Left lung (tissue), 14 donors: ENCODE data around the gene PRPF18. TPM values are rescaled to one million over a fixed set of nuclear protein-coding genes. Genes with fewer than 3 reads are reported as not detected.
"Not testable (repeated sequence)": the region's sequence is repeated elsewhere in the genome, so short reads cannot be mapped to it uniquely, and the experiment has no call there.

Experiments used
- ATAC-seq: fragments of 200-7000 bp; cut with Tn5 transposase; one replicate; pipeline ENCODE4 v1.9.1; 2020; ENCODE audit warnings: moderate library complexity
- DNase-seq, 4 donors: peaks; one replicate each; pipeline ENCODE4 v3.0.0-alpha.2; 2013 to 2020
- H3K27ac ChIP-seq, 2 donors: fragments of 200-600 bp; sonication (generic) in 1 of 2; one replicate each; pipeline versions ENCODE4 v1.5.0 to v1.8.0; 2020 to 2021
- H3K27me3 ChIP-seq, 2 donors: fragments of 200-600 bp; sonication (generic) in 1 of 2; one replicate each; pipeline versions ENCODE4 v1.5.0 to v1.8.0; 2020 to 2021
- H3K36me3 ChIP-seq, 2 donors: fragments of 200-600 bp; sonication (generic) in 1 of 2; one replicate each; pipeline versions ENCODE4 v1.5.0 to v1.8.0; 2020 to 2021
- H3K4me1 ChIP-seq, 2 donors: fragments of 200-600 bp; one replicate each; pipeline ENCODE4 v1.8.0; 2021
- H3K4me3 ChIP-seq, 2 donors: fragments of 200-600 bp; sonication (generic) in 1 of 2; one replicate each; pipeline versions ENCODE4 v1.5.0 to v1.8.0; 2020 to 2021; ENCODE audit warnings: mild to moderate bottlenecking in 1 of 2
- H3K9me3 ChIP-seq, 2 donors: fragments of 200-600 bp; sonication (generic) in 1 of 2; one replicate each; pipeline versions ENCODE4 v1.5.0 to v1.8.0; 2020 to 2021
- CTCF ChIP-seq, 2 donors: fragments of 200-600 bp; sonication (generic) in 1 of 2; IDR thresholded peaks; one replicate each; pipeline versions ENCODE4 v1.5.0 to v1.8.0; 2021; ENCODE audit warnings: antibody characterized with exemption in 2 of 2
- intact Hi-C, 2 donors: fragments of 100-400 bp; cut with DNase I; formaldehyde crosslinking; loops; one replicate each; pipeline versions ENCODE4 v1.11.2 to v1.14.2; 2022
- long read RNA-seq, 12 donors: library from polyadenylated mRNA in 2 of 12; unstranded in 2 of 12; transcript quantifications; one replicate each; pipeline ENCODE4 v2.0.0 and lab custom pipeline, GENCODE V29; 2019 to 2026
- polyA plus RNA-seq, 6 donors: library from polyadenylated mRNA; unstranded; fragments of 120-200 nt; gene quantifications; one replicate each; pipeline ENCODE4 v1.2.1, GENCODE V29; 2013; ENCODE audit not compliant: insufficient read length in 6 of 6
- total RNA-seq, 2 donors: library from RNA; stranded (reverse); fragmentation: NEBNext Ultra II Directional; extraction: Animal tissue kit (Norgen Biotek cat#: 25700); gene quantifications; one replicate each; pipeline ENCODE4 v1.2.1, GENCODE V29; 2021
- donor health status: DM: no; HTN: yes; CAD: no.
- donor health status: DM: no; HTN: no; CAD: no.

PRPF18 gene
- 10 to 100 TPM; 17.0 to 19.7 TPM for total RNA-seq
- polyA plus RNA-seq, result 10 to 100 TPM; 25.2 to 29.1 (median 26.9) TPM
- long read RNA-seq, donor 1, partial matches to known transcripts, result 5 of 9 reads
- long read RNA-seq, donor 1, other reads (novel, unspliced or antisense), result 0 of 9 reads
- long read RNA-seq, donor 2, transcript PRPF18-202 (10 exons, 1,717 nt), result major isoform, 15 of 20 reads
- long read RNA-seq, donor 2, partial matches to known transcripts, result 5 of 20 reads
- long read RNA-seq, donor 2, other reads (novel, unspliced or antisense), result 0 of 20 reads
- long read RNA-seq, donor 3, transcript PRPF18-202 (10 exons, 1,717 nt), result major isoform, 11 of 11 reads
- long read RNA-seq, donor 3, partial matches to known transcripts, result 0 of 11 reads
- long read RNA-seq, donor 3, other reads (novel, unspliced or antisense), result 0 of 11 reads
- long read RNA-seq, donor 4, transcript PRPF18-202 (10 exons, 1,717 nt), result major isoform, 7 of 10 reads
- long read RNA-seq, donor 4, partial matches to known transcripts, result 0 of 10 reads
- long read RNA-seq, donor 4, other reads (novel, unspliced or antisense), result 3 of 10 reads
- long read RNA-seq, donor 5, transcript PRPF18-202 (10 exons, 1,717 nt), result major isoform, 9 of 9 reads
- long read RNA-seq, donor 5, partial matches to known transcripts, result 0 of 9 reads
- long read RNA-seq, donor 5, other reads (novel, unspliced or antisense), result 0 of 9 reads
- long read RNA-seq, donor 6, transcript PRPF18-202 (10 exons, 1,717 nt), result major isoform, 11 of 11 reads
- long read RNA-seq, donor 6, partial matches to known transcripts, result 0 of 11 reads
- long read RNA-seq, donor 6, other reads (novel, unspliced or antisense), result 0 of 11 reads
- long read RNA-seq, donor 7, transcript PRPF18-202 (10 exons, 1,717 nt), result major isoform, 8 of 8 reads
- long read RNA-seq, donor 7, partial matches to known transcripts, result 0 of 8 reads
- long read RNA-seq, donor 7, other reads (novel, unspliced or antisense), result 0 of 8 reads
- long read RNA-seq, donor 8, transcript PRPF18-202 (10 exons, 1,717 nt), result major isoform, 10 of 10 reads
- long read RNA-seq, donor 8, partial matches to known transcripts, result 0 of 10 reads
- long read RNA-seq, donor 8, other reads (novel, unspliced or antisense), result 0 of 10 reads
- long read RNA-seq, donor 9, result 0 reads
- long read RNA-seq, donor 10, partial matches to known transcripts, result 0 of 5 reads
- long read RNA-seq, donor 10, other reads (novel, unspliced or antisense), result 2 of 5 reads
- long read RNA-seq, donor 11, transcript PRPF18-202 (10 exons, 1,717 nt), result major isoform, 7 of 7 reads
- long read RNA-seq, donor 11, partial matches to known transcripts, result 0 of 7 reads
- long read RNA-seq, donor 11, other reads (novel, unspliced or antisense), result 0 of 7 reads
- long read RNA-seq, donor 12, transcript PRPF18-202 (10 exons, 1,717 nt), result major isoform, 8 of 8 reads
- long read RNA-seq, donor 12, partial matches to known transcripts, result 0 of 8 reads
- long read RNA-seq, donor 12, other reads (novel, unspliced or antisense), result 0 of 8 reads

DNA sequence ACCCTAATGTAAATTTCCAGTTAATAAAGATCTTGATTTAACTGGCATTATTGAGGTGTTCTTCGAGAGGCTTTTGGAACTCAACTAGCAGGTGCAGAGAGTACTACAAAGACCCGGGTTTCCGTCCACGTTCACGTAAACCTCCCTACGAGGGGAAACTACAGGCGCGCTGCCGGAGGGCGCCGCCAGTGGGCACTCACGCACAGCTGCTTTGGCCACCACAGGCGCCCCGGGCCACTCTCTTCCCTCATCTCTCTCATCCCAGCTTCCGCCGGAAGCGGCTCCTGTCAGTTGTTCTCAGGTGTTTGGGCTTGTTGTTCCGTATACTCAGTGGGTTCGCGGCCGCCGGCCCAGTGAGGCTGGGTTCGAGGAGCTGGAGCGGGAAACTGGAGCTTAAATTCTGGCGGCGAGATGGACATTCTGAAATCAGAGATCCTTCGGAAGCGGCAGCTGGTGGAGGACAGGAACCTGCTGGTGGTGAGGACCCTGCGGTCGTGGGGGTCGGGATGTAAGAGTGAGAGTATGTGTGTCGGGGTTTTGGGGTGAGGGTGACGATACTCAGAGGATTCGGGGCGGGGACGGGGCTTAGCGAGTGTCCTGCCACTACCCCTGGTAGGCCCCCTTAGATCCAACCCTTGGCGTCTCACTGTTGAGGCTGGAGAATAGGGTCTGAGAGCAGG is at the start of gene PRPF18:
Gene PRPF18 (plus strand): TSS at position 290 of the 680 bp plus-strand sequence. CDS start 122 bp downstream, at position 412.
- Histone ChIP-seq H3K36me3 (peaks cover 0 to 5% of the 10 kb centered on the region in 2 donors), H3K4me3 (peak within 1 kb of the TSS; percentile 82 to 86), H3K27ac (peak within 1 kb of the TSS in 1 of 2 donors; percentile 45), H3K27me3 (peaks cover 0 to 35% of the 10 kb centered on the region in 2 donors), H3K9me3 (no peaks in the 10 kb centered on the region), H3K4me1 (peaks cover 17 to 30% of the 10 kb centered on the region in 2 donors)
- TF ChIP-seq CTCF (IDR thresholded peaks at IDR 0.05), result peak; percentile 94 to 97
- ATAC-seq (peak; percentile 100), DNase-seq (peak; percentile 84 to 98 (median 92))
- intact Hi-C loops, result no loop called here

DNA sequence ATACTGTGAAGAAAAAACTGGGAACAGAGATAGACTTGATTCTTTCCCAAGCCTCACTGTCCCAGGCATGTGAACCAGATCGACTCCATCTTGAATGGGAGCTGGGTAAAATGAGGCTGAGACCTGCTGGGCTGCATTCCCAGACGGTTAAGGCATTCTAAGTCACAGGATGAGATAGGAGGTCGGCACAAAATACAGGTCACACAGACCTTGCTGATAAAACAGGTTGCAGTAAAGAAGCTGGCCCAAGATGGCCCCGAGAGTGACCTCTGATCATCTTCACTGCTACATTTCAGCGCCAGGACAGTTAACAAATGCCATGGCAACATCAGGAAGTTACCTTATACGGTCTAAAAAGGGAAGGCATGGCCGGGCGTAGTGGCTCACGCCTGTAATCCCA is 48.8 kb upstream of the PRPF18 start:
- peaks cover 0 to 20% of the 10 kb centered on the region in 2 donors for H3K27me3 ChIP-seq
- H3K4me3 ChIP-seq, H3K4me1 ChIP-seq, H3K36me3 ChIP-seq, H3K9me3 ChIP-seq, DNase-seq, intact Hi-C loops, H3K27ac ChIP-seq, ATAC-seq: not testable (repeated sequence)

DNA sequence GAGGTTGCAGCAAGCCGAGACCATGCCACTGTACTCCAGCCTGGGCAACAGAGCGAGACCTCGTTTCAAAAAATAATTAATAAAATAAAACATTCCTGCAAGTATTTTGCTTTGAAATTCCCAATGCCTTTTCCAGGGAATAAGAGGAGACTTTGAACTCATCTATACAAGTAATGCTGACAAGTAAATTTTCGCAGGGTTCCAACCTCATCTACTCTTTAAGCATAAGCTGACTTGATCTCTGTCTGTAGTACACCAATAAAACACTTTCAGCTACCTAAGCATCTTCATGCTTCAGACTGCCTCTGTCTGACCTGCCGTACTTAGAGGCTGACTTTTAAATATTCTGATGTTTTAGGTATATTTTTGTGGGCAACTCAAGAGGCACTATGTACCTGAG is 44.2 kb upstream of the PRPF18 start:
- Histone ChIP-seq H3K9me3 (no peaks in the 10 kb centered on the region), H3K27ac (no peak overlapping the region), H3K36me3 (no peaks in the 10 kb centered on the region), H3K4me3 (no peak overlapping the region), H3K27me3 (peaks cover 0 to 23% of the 10 kb centered on the region in 2 donors), H3K4me1 (no peaks in the 10 kb centered on the region)
- DNase-seq (no peak), ATAC-seq (no peak)
- intact Hi-C loops, result loop anchor here in 1 of 2 donors (10.0 kb wide), 1 partner anchor 168 kb away; no protein-coding TSS in a partner anchor
- TF ChIP-seq CTCF (IDR thresholded peaks at IDR 0.05), result no peak

GRCh38 chr10:13550802-13551201 is 36.0 kb upstream of the PRPF18 start:
- no peak for TF ChIP-seq CTCF (IDR thresholded peaks at IDR 0.05)

More at GRCh38 chr10:13550802-13551201, 36.0 kb upstream of the PRPF18 start:
- no peaks in the 10 kb centered on the region for H3K36me3 ChIP-seq
- no peaks in the 10 kb centered on the region for H3K4me1 ChIP-seq
- intact Hi-C loops, result no loop called here
- ATAC-seq, result no peak
- peaks cover 0 to 22% of the 10 kb centered on the region in 2 donors for H3K9me3 ChIP-seq
- no peak for DNase-seq
- H3K27ac ChIP-seq, result no peak overlapping the region
- H3K27me3 ChIP-seq, result peaks cover 3% of the 10 kb centered on the region in 2 donors
- no peak overlapping the region for H3K4me3 ChIP-seq
